ENCODE data around the gene NOTCH2NLA. TPM values are rescaled to one million over a fixed set of nuclear protein-coding genes. Genes with fewer than 3 reads are reported as not detected.
A peak's percentile ranks its signal among the peaks of the same experiment; 100 is the strongest.
"Not testable (repeated sequence)": the region's sequence is repeated elsewhere in the genome, so short reads cannot be mapped to it uniquely, and the experiment has no call there.

NOTCH2NLA gene
- total RNA-seq (2016; rRNA removed; fragmentation: Illumina TruSeq; extraction: Trizol) (4.4 and 6.9 TPM in 2 replicates), polyA plus RNA-seq (2011; rRNA removed) (4.7 and 6.4 TPM in 2 replicates), polyA minus RNA-seq (2011; rRNA and poly(A)+ RNA removed; ENCODE audit: low replicate concordance) (27.7 and 141 TPM in 2 replicates), Bru-seq, nascent RNA (percentile 50 among the genes with signal in this experiment), BruChase-seq, experiment 1, labeled RNA remaining after a 6-hour chase (percentile 56 among the genes with signal in this experiment), BruChase-seq, experiment 2, labeled RNA remaining after a 2-hour chase (percentile 59 among the genes with signal in this experiment)
- total RNA-seq (2016; cell fraction: cytosol; rRNA removed; fragmentation: Illumina TruSeq; extraction: Trizol; ENCODE audit: low read depth): 1.7 and 2.1 TPM in 2 replicates
- total RNA-seq (2016; cell fraction: insoluble cytoplasmic fraction; rRNA removed; fragmentation: Illumina TruSeq; extraction: Trizol): 2.8 and 6.9 TPM in 2 replicates
- 2.8 and 3.2 TPM in 2 replicates for total RNA-seq (2016; cell fraction: membrane; rRNA removed; fragmentation: Illumina TruSeq; extraction: Trizol)
- 18.9 and 20.1 TPM in 2 replicates for total RNA-seq (2016; cell fraction: nucleus; rRNA removed; fragmentation: Illumina TruSeq; extraction: Trizol)
- polyA plus RNA-seq (2011; cell fraction: cytosol; rRNA removed): 4.2 and 5.9 TPM in 2 replicates
- 8.6 and 9.5 TPM in 2 replicates for polyA plus RNA-seq (2011; cell fraction: nucleus; rRNA removed)
- 2.7 and 4.2 TPM in 2 replicates for polyA plus RNA-seq (2012)
- 1.0 and 1.4 TPM in 2 replicates for polyA plus RNA-seq (2016; cell fraction: cytosol; fragmentation: Illumina TruSeq; extraction: Trizol; ENCODE audit: low read depth)
- polyA plus RNA-seq (2016; cell fraction: insoluble cytoplasmic fraction; fragmentation: Illumina TruSeq; extraction: Trizol; ENCODE audit: low read depth): 1.3 and 2.0 TPM in 2 replicates
- polyA plus RNA-seq (2016; cell fraction: membrane; fragmentation: Illumina TruSeq; extraction: Trizol; ENCODE audit: low read depth): 1.3 and 2.1 TPM in 2 replicates
- 2.9 and 3.7 TPM in 2 replicates for polyA plus RNA-seq (2016; cell fraction: nucleus; fragmentation: Illumina TruSeq; extraction: Trizol; ENCODE audit: insufficient read depth, low read depth)
- polyA minus RNA-seq (2011; cell fraction: cytosol; rRNA and poly(A)+ RNA removed): 2.1 and 3.4 TPM in 2 replicates
- polyA minus RNA-seq (2011; cell fraction: nucleus; rRNA and poly(A)+ RNA removed): 36.8 and 45.0 TPM in 2 replicates
- long read RNA-seq, experiment 1, partial matches to known transcripts: 0 of 4 reads
- long read RNA-seq, experiment 1, other reads (novel, unspliced or antisense): 1 of 4 reads
- long read RNA-seq, experiment 2, partial matches to known transcripts: 0 of 4 reads
- long read RNA-seq, experiment 2, other reads (novel, unspliced or antisense): 2 of 4 reads

DNA sequence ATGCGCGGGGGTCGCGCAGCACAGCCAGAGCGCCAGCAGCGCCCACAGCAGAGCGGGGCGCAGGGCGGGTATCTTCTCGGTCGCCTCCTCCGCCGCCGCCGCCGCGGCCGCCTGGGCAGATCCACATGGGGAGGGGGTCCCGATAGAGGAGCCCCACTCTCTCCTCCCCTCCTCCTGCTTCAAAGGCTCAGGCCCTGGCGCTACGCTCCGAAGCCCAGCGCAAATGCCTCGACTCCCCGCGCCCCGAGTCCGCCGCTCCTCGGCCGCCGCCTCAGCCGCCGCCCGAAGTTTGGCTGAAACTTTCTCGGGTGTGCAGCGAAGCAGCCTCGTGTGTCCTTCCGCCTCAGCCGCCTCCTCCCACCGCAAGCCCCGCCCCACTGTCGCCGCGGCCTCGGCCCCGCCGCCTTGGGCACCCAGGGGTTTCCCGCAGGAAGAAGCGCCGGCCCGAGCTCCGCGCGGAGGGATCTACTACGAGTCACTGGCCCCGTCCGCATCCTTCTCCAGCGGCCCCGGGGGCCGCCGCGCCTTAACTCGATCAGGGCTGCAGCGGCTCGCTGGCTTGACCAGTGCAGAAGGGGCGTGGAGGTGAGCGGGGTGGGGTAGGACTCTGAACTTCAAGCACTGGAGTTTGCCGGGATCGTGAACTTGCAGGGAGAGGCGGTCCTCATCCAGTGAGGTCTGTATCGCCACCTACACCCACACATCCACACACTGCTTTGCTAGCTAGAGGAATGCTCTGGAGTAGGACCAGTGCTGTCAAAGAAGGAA lies at the start of gene NOTCH2NLA:
NOTCH2NLA (minus strand) TSS at position 312 of the 768 bp plus-strand sequence. CDS start 39,684 bp downstream, outside the sequence.
- in situ Hi-C loops (cut with HindIII; ENCODE audit: extremely low pct_ligation_motif_present, low pct_unique_long_range_greater_than_20kb): not testable (repeated sequence)
- peak; percentile 23; the same call in 1 of the 2 replicates for TF ChIP-seq KDM2A (CRISPR knock-in tag; IDR thresholded peaks at IDR 0.05; ENCODE audit: borderline replicate concordance, low read depth)
- peak; percentile 46; the same call in 1 of the 2 replicates for TF ChIP-seq HDAC1 (CRISPR knock-in tag; IDR thresholded peaks at IDR 0.05)
- TF ChIP-seq, protein P1, sequence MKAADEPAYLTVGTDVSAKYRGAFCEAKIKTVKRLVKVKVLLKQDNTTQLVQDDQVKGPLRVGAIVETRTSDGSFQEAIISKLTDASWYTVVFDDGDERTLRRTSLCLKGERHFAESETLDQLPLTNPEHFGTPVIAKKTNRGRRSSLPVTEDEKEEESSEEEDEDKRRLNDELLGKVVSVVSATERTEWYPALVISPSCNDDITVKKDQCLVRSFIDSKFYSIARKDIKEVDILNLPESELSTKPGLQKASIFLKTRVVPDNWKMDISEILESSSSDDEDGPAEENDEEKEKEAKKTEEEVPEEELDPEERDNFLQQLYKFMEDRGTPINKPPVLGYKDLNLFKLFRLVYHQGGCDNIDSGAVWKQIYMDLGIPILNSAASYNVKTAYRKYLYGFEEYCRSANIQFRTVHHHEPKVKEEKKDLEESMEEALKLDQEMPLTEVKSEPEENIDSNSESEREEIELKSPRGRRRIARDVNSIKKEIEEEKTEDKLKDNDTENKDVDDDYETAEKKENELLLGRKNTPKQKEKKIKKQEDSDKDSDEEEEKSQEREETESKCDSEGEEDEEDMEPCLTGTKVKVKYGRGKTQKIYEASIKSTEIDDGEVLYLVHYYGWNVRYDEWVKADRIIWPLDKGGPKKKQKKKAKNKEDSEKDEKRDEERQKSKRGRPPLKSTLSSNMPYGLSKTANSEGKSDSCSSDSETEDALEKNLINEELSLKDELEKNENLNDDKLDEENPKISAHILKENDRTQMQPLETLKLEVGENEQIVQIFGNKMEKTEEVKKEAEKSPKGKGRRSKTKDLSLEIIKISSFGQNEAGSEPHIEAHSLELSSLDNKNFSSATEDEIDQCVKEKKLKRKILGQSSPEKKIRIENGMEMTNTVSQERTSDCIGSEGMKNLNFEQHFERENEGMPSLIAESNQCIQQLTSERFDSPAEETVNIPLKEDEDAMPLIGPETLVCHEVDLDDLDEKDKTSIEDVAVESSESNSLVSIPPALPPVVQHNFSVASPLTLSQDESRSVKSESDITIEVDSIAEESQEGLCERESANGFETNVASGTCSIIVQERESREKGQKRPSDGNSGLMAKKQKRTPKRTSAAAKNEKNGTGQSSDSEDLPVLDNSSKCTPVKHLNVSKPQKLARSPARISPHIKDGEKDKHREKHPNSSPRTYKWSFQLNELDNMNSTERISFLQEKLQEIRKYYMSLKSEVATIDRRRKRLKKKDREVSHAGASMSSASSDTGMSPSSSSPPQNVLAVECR (CRISPR knock-in tag; IDR thresholded peaks at IDR 0.05; ENCODE audit: borderline replicate concordance): peak; percentile 55; the same call in 1 of the 2 replicates
- 0 out of 2 replicates have a peak, but pooled peaks have one; percentile 27 for TF ChIP-seq ZMYM4 (CRISPR knock-in tag; IDR thresholded peaks at IDR 0.05)
- 0 out of 2 replicates have a peak, but pooled peaks have one; percentile 10 for TF ChIP-seq SAP130 (CRISPR knock-in tag; IDR thresholded peaks at IDR 0.05; ENCODE audit: low read depth)
- peak; percentile 33; the same call in 1 of the 2 replicates for TF ChIP-seq ZFX (CRISPR knock-in tag; IDR thresholded peaks at IDR 0.05; ENCODE audit: low read depth)
- TF ChIP-seq, protein P2, sequence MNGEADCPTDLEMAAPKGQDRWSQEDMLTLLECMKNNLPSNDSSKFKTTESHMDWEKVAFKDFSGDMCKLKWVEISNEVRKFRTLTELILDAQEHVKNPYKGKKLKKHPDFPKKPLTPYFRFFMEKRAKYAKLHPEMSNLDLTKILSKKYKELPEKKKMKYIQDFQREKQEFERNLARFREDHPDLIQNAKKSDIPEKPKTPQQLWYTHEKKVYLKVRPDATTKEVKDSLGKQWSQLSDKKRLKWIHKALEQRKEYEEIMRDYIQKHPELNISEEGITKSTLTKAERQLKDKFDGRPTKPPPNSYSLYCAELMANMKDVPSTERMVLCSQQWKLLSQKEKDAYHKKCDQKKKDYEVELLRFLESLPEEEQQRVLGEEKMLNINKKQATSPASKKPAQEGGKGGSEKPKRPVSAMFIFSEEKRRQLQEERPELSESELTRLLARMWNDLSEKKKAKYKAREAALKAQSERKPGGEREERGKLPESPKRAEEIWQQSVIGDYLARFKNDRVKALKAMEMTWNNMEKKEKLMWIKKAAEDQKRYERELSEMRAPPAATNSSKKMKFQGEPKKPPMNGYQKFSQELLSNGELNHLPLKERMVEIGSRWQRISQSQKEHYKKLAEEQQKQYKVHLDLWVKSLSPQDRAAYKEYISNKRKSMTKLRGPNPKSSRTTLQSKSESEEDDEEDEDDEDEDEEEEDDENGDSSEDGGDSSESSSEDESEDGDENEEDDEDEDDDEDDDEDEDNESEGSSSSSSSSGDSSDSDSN (CRISPR knock-in tag; IDR thresholded peaks at IDR 0.05): peak; percentile 61; the same call in 1 of the 2 replicates

More for the DNA sequence above, at the start of gene NOTCH2NLA:
- FAIRE-seq (peak; percentile 12), ATAC-seq (peak; percentile 95)
- H3K9ac ChIP-seq (ENCODE audit: insufficient read depth, low read depth, low read length); intact Hi-C loops (cut with micrococcal nuclease; ENCODE audit: unreplicated experiment); H3K4me1 ChIP-seq (ENCODE audit: insufficient read depth, low read length); H3K27ac ChIP-seq (ENCODE audit: extremely low read length, insufficient read depth, low read length); DNase-seq (ENCODE audit: low spot score); POLR2A ChIA-PET; BruUV-seq (replicated peaks); H3K27me3 ChIP-seq (ENCODE audit: control insufficient read depth in 1 of 2, insufficient read depth in 2 of 2, low read length in 2 of 2); H2AFZ ChIP-seq (ENCODE audit: low read length); H3K9me3 ChIP-seq (ENCODE audit: low read length); H3K36me3 ChIP-seq (replicated peaks in 1 of 2; ENCODE audit: control insufficient read depth in 1 of 2, insufficient read depth in 2 of 2, low read length in 2 of 2); CTCF ChIA-PET (ENCODE audit: low intra/inter-chr PET ratio, low total read pairs); H3K79me2 ChIP-seq (ENCODE audit: insufficient read depth, low read length); H4K20me1 ChIP-seq (ENCODE audit: insufficient read depth, low read length): not testable (repeated sequence)
- WGBS (ENCODE audit: low lambda C conversion rate): no CpG with 5 or more reads among the region's 72 CpGs
- Histone ChIP-seq H3K4me3 (replicated peaks in 1 of 3; ENCODE audit: insufficient read depth in 1 of 3, low read depth in 2 of 3, low read length in 3 of 3) (peak within 1 kb of the TSS; percentile 30 to 68 (median 55); a peak in 4 of 6 replicates), H3K4me2 (ENCODE audit: low read depth, low read length) (peak within 1 kb of the TSS; percentile 27; the same call in 1 of the 2 replicates)
